Stimulated activated CD4-positive, alpha-beta T cell treated with anti-CD3 and anti-CD28 coated beads, Interleukin-1b, Interleukin-23, amount 100 ng/mL, for 24 hours (primary cell): ENCODE results near the gene UGT1A8.

Source experiments
- DNase-seq, 4 experiments: peaks; one replicate each; pipeline ENCODE4 v3.0.0-alpha.2; 2020; ENCODE audit warnings: low read depth in 4 of 4, low spot score in 1 of 4

Gene UGT1A8

GRCh38 chr2:233817995-233818638, 200.7 kb downstream of the UGT1A8 start:
- DNase-seq, result no peak

GRCh38 chr2:233818639-233819621, 201.5 kb downstream of the UGT1A8 start:
- no peak for DNase-seq

GRCh38 chr2:233819884-233820773, 202.7 kb downstream of the UGT1A8 start:
- no peak for DNase-seq

- DNase-seq, result no peak
Measured at GRCh38 chr2:233820774-233821105, 203.3 kb downstream of the UGT1A8 start.

GRCh38 chr2:233821196-233821595, 203.8 kb downstream of the UGT1A8 start:
- no peak for DNase-seq

- no peak for DNase-seq
Measured at GRCh38 chr2:233821709-233822100, 204.3 kb downstream of the UGT1A8 start.

- DNase-seq, result no peak
Measured at GRCh38 chr2:233822101-233822771, 204.8 kb downstream of the UGT1A8 start.
